RWPE2 (cell line): ENCODE results near the gene PTPRN2.
"Not testable (repeated sequence)": the region's sequence is repeated elsewhere in the genome, so short reads cannot be mapped to it uniquely, and the experiment has no call there.

Source experiments
- ATAC-seq: fragments of 200-7000 bp; cut with Tn5 transposase; 3 replicates; pipeline ENCODE4 v1.9.1; 2021; ENCODE audit warnings: low read depth
- DNase-seq: peaks from one replicate; pipeline ENCODE4 v3.0.0-alpha.2; 2020; ENCODE audit warnings: low spot score
- H3K27ac ChIP-seq: fragments of 450-650 bp; 2 replicates; pipeline ENCODE4 v1.5.1; 2017; ENCODE audit warnings: mild to moderate bottlenecking; ENCODE audit not compliant: poor library complexity, severe bottlenecking
- H3K27me3 ChIP-seq: fragments of 250-450 bp; sonication (Bioruptor Pico); 2 replicates; pipeline ENCODE4 v1.5.1; 2021; ENCODE audit warnings: mild to moderate bottlenecking, moderate library complexity; ENCODE audit not compliant: insufficient read depth, poor library complexity, severe bottlenecking
- H3K36me3 ChIP-seq: fragments of 250-450 bp; sonication (Bioruptor Pico); 2 replicates; pipeline ENCODE4 v1.5.1; 2020; ENCODE audit warnings: low read depth, mild to moderate bottlenecking, moderate library complexity
- H3K4me1 ChIP-seq: fragments of 250-450 bp; sonication (Bioruptor Pico); 2 replicates; pipeline ENCODE4 v1.5.1; 2021; ENCODE audit warnings: mild to moderate bottlenecking, moderate library complexity; ENCODE audit not compliant: insufficient read depth, poor library complexity, severe bottlenecking
- H3K4me3 ChIP-seq: fragments of 250-450 bp; sonication (Bioruptor Pico); 2 replicates; pipeline ENCODE4 v1.5.1; 2021; ENCODE audit warnings: mild to moderate bottlenecking, moderate library complexity; ENCODE audit not compliant: severe bottlenecking
- H3K9me3 ChIP-seq: fragments of 250-450 bp; sonication (Bioruptor Pico); 2 replicates; pipeline ENCODE4 v1.5.1; 2021; ENCODE audit warnings: mild to moderate bottlenecking, moderate library complexity; ENCODE audit not compliant: severe bottlenecking
- CTCF ChIP-seq: fragments of 450-650 bp; IDR thresholded peaks from one replicate; pipeline ENCODE4 v1.5.1; 2017; ENCODE audit warnings: mild to moderate bottlenecking, moderate library complexity; ENCODE audit not compliant: poor library complexity, severe bottlenecking

Gene PTPRN2

GRCh38 chr7:158256091-158256816, 331.4 kb downstream of the PTPRN2 start:
- TF ChIP-seq CTCF = no peak
- Histone ChIP-seq H3K4me1 (no peaks in the 10 kb centered on the region), H3K36me3 (no peaks in the 10 kb centered on the region), H3K9me3 (peaks cover 2% of the 10 kb centered on the region), H3K27me3 (no peaks in the 10 kb centered on the region), H3K27ac (no peak overlapping the region), H3K4me3 (no peak overlapping the region)
- no peak for DNase-seq
- ATAC-seq = no peak

- no peaks in the 10 kb centered on the region for H3K4me1 ChIP-seq
- ATAC-seq (no peak), DNase-seq (no peak)
- H3K9me3 ChIP-seq = peaks cover 2% of the 10 kb centered on the region
- no peak overlapping the region for H3K27ac ChIP-seq
- no peak for TF ChIP-seq CTCF
- no peak overlapping the region for H3K4me3 ChIP-seq
- no peaks in the 10 kb centered on the region for H3K36me3 ChIP-seq
- H3K27me3 ChIP-seq = no peaks in the 10 kb centered on the region
Observed at GRCh38 chr7:158255558-158255957, 332.1 kb downstream of the PTPRN2 start.

DNA sequence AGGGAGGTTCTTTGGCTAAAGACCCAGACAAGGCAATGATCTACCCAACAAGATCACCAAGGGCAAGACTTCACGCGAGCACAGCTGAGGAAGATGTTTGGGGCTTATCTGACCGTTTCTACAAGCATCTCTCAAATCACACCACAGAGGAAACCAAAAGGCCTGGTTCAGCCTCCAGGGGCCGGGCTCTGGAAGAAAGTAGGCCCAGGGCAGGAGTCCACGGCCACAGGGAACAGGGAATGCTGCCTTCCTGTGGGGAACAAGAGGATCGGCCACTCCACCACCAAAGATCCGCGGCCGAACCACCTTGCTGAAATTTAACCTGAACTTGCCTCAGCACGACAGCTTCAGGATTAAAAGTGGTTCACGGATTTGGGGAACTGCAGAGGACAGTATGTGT, 332.5 kb downstream of the PTPRN2 start:
- H3K9me3 ChIP-seq = peaks cover 4% of the 10 kb centered on the region
- no peak overlapping the region for H3K27ac ChIP-seq
- ATAC-seq (no peak), DNase-seq (no peak)
- H3K27me3 ChIP-seq = no peaks in the 10 kb centered on the region
- H3K4me3 ChIP-seq = no peak overlapping the region
- no peaks in the 10 kb centered on the region for H3K4me1 ChIP-seq
- no peak for TF ChIP-seq CTCF
- H3K36me3 ChIP-seq = no peaks in the 10 kb centered on the region

DNA sequence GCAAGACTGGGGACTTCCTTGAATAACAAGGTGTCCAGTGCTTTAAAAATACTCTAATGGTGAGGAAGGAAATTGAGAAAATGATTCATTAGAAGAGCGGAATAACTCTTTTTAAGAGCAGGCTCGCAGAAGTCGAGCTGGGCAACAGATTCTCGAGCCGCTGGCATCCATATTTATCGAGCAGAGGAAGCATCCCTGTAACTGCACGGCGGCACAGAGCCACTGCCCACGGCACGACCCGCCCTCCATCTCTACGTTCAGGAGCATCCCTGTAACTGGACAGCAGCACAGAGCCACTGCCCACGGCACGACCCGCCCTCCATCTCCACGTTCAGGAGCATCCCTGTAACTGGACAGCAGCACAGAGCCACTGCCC, 334.0 kb downstream of the PTPRN2 start:
- not testable (repeated sequence) for ATAC-seq, H3K9me3 ChIP-seq, DNase-seq, H3K27ac ChIP-seq, H3K4me1 ChIP-seq, H3K4me3 ChIP-seq, H3K36me3 ChIP-seq, H3K27me3 ChIP-seq

DNA sequence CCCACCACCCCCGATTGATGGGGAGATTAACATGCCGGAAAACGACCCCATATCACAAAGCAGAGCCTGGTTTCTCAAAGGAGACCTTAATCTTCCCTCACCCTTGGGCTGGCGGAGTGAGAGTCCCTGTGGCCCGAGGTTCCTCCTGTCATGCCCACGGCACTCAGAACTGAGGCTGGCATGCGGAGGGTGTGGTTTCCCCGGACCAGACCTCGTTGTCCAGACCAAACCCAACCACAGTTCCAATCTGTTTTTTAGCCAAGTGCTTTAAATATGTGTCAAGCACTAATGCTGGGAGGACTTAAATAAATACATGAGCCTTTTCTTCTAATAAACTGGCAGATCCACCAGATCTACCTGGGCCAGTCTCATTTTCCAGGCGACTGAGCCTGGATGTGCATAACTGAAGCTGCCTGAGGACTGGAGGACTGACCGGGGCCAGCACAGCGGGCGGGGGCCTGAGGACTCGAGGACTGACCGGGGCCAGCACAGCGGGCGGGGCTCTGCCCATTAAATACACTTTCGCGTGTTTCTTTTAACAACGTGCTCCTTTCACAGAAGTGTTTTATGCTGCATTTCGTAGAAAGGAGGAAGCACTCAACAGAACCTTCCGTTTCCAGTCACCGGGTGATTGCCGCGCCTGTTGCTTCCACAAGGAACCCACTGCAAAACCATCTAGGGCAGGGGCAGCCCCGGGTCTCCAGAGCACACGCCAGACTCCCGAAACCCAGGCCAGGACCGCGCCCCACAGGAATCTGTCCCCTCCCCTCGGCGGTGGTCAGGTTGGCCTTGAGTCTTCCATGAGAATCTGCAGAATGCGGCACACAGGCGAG, 334.6 kb downstream of the PTPRN2 start:
- TF ChIP-seq CTCF = no peak
- H3K27ac ChIP-seq = no peak overlapping the region
- no peaks in the 10 kb centered on the region for H3K27me3 ChIP-seq
- no peaks in the 10 kb centered on the region for H3K36me3 ChIP-seq
- DNase-seq = no peak
- no peak for ATAC-seq
- peaks cover 2% of the 10 kb centered on the region for H3K9me3 ChIP-seq
- no peak overlapping the region for H3K4me3 ChIP-seq
- no peaks in the 10 kb centered on the region for H3K4me1 ChIP-seq
